GM12878 (cell line): Measurements from ENCODE around the gene COL27A1. TPM values are rescaled to one million over a fixed set of nuclear protein-coding genes. Genes with fewer than 3 reads are reported as not detected.

Source experiments
- ATAC-seq: fragments of 200-7000 bp; cut with Tn5 transposase; 3 replicates; pipeline ENCODE4 v1.9.1; 2020; ENCODE audit warnings: mild to moderate bottlenecking, moderate library complexity
- BruUV-seq: library from RNA; stranded (reverse); fragments of 400-500 nt; replicated peaks from 2 replicates; lab custom pipeline; 2021; lab: Mats Ljungman, UMichigan
- CTCF ChIA-PET: fragments of 300-600 bp; sonication (Branson Sonifier 250); formaldehyde crosslinking; extraction: SDS; loops from one replicate; lab custom pipeline; 2021; ENCODE audit warnings: inconsistent platforms; lab: Yijun Ruan, JAX
- POLR2A ChIA-PET: fragments of 350-600 bp; formaldehyde crosslinking; extraction: SDS; loops from one replicate; lab custom pipeline; 2021; ENCODE audit warnings: inconsistent platforms; lab: Charles Lee
- RAD21 ChIA-PET: fragments of 300-600 bp; sonication (Branson Sonifier 250); formaldehyde crosslinking; loops from one replicate; lab custom pipeline; 2023; ENCODE audit warnings: antibody characterized with exemption; ENCODE audit not compliant: unreplicated experiment; lab: Charles Lee
- SMC1A ChIA-PET: fragments of 300-600 bp; sonication (Branson Sonifier 250); formaldehyde crosslinking; loops from one replicate; lab custom pipeline; 2023; ENCODE audit not compliant: unreplicated experiment, uncharacterized antibody; lab: Charles Lee
- DNase-seq: peaks from one replicate; pipeline ENCODE4 v3.0.0-alpha.2; 2011; ENCODE audit warnings: low read depth, low spot score
- FAIRE-seq: peaks from 3 replicates; lab custom pipeline; 2011; peaks lifted over from hg19 to GRCh38; lab: Jason Lieb, UNC
- H2AFZ ChIP-seq: 2 replicates; pipeline ENCODE4 v1.6.0; 2011; ENCODE audit warnings: low read depth, low read length, control low read depth; ENCODE audit not compliant: control insufficient read depth
- H3K27ac ChIP-seq: 2 replicates; pipeline ENCODE4 v1.5.1; 2011; ENCODE audit warnings: control low read depth; ENCODE audit not compliant: control insufficient read depth, insufficient read depth
- H3K27me3 ChIP-seq, 2 experiments: replicated peaks in 1 of 2; 2 replicates each; pipeline versions ENCODE4 v1.6.0 to v1.6.1; 2011; ENCODE audit warnings: low read length in 1 of 2; ENCODE audit not compliant: control insufficient read depth in 2 of 2, insufficient read depth in 2 of 2
- H3K36me3 ChIP-seq, 2 experiments: 2 replicates each; pipeline ENCODE4 v1.5.1; 2011; ENCODE audit warnings: low read length in 1 of 2; ENCODE audit not compliant: control insufficient read depth in 2 of 2, insufficient read depth in 2 of 2
- H3K4me1 ChIP-seq: 2 replicates; pipeline ENCODE4 v1.6.1; 2011; ENCODE audit warnings: mild to moderate bottlenecking, low read length, moderate library complexity, mixed read lengths; ENCODE audit not compliant: control insufficient read depth, insufficient read depth
- H3K4me2 ChIP-seq: 2 replicates; pipeline ENCODE4 v1.6.0; 2011; ENCODE audit warnings: control low read depth; ENCODE audit not compliant: control insufficient read depth, insufficient read depth
- H3K4me3 ChIP-seq: fragments of 200-600 bp; sonication (generic); 2 replicates; pipeline ENCODE4 v1.5.1; 2016
- H3K79me2 ChIP-seq: 2 replicates; pipeline ENCODE4 v1.6.0; 2011; ENCODE audit warnings: low read length; ENCODE audit not compliant: control insufficient read depth, insufficient read depth
- H3K9ac ChIP-seq: 2 replicates; pipeline ENCODE4 v1.8.0; 2011; ENCODE audit warnings: low read length, control low read depth, mixed read lengths; ENCODE audit not compliant: control insufficient read depth, insufficient read depth
- H3K9me3 ChIP-seq: replicated peaks from 3 replicates; pipeline ENCODE4 v1.5.1; 2011; ENCODE audit warnings: mild to moderate bottlenecking, low read length; ENCODE audit not compliant: control insufficient read depth, insufficient read depth
- H4K20me1 ChIP-seq: 2 replicates; pipeline ENCODE4 v1.6.0; 2011; ENCODE audit not compliant: control insufficient read depth, insufficient read depth
- BCLAF1 ChIP-seq: fragments of 450-650 bp; IDR thresholded peaks from 2 replicates; pipeline ENCODE4 v1.6.1; 2017; ENCODE audit warnings: antibody characterized with exemption, mild to moderate bottlenecking, moderate library complexity
- E4F1 ChIP-seq: fragments of 450-650 bp; IDR thresholded peaks from 2 replicates; pipeline ENCODE4 v1.6.1; 2018; ENCODE audit warnings: borderline replicate concordance, mild to moderate bottlenecking; ENCODE audit not compliant: partially characterized antibody
- HCFC1 ChIP-seq: fragments of 150-350 bp; IDR thresholded peaks from 2 replicates; pipeline ENCODE4 v1.6.1; 2014; ENCODE audit warnings: low read length
- PRDM15 ChIP-seq: fragments of 450-650 bp; formaldehyde crosslinking; IDR thresholded peaks from 2 replicates; pipeline ENCODE4 v1.4.0; 2020; ENCODE audit warnings: mild to moderate bottlenecking, moderate library complexity
- RELA ChIP-seq: fragments of 450-650 bp; IDR thresholded peaks from 2 replicates; pipeline ENCODE4 v1.8.0; 2014; ENCODE audit warnings: borderline replicate concordance; ENCODE audit not compliant: partially characterized antibody
- ZBED1 ChIP-seq: IDR thresholded peaks from 2 replicates; pipeline ENCODE4 v1.6.1; 2016; ENCODE audit warnings: borderline replicate concordance
- ZNF592 ChIP-seq: fragments of 450-650 bp; IDR thresholded peaks from 2 replicates; pipeline ENCODE4 v1.6.1; 2017; ENCODE audit warnings: mild to moderate bottlenecking, moderate library complexity
- WGBS: methylation state at CpG from one replicate; pipeline ENCODE4 v1.1.6; 2016; ENCODE audit warnings: low lambda C conversion rate; ENCODE audit not compliant: insufficient replicate concordance, insufficient coverage; ENCODE audit errors: missing lambda C conversion rate; 5-methylcytosine and 5-hydroxymethylcytosine counted together
- in situ Hi-C: fragments of 300-500 bp; cut with MboI; formaldehyde crosslinking; loops from 9 replicates; pipeline ENCODE4 v1.14.3; 2018; ENCODE audit warnings: mixed read lengths
- intact Hi-C: fragments of 100-400 bp; cut with micrococcal nuclease; formaldehyde crosslinking; loops from one replicate; pipeline ENCODE4 v1.14.2; 2022; ENCODE audit not compliant: unreplicated experiment
- polyA plus RNA-seq, 11 experiments: library from polyadenylated mRNA; depleted of rRNA in 4 of 11; unstranded in 6 of 11; stranded (reverse) in 5 of 11; fragments of >200 nt; fragmentation: Nextera tagmentation in 4 of 11; fragmentation: Illumina TruSeq in 1 of 11; extraction: Ambion mirVana in 4 of 11; extraction: Trizol in 1 of 11; gene quantifications; 1 replicate in 1 of 11; 2 replicates in 10 of 11; pipeline versions ENCODE4 v1.2.1 to v1.2.3, GENCODE V29; 2011 to 2016; ENCODE audit warnings: inconsistent platforms in 2 of 11, missing spikeins in 2 of 11, low read depth in 1 of 11
- total RNA-seq, 4 experiments: library from RNA; depleted of rRNA in 3 of 4; stranded (reverse); fragments of >200 nt in 3 of 4; fragmentation: Illumina TruSeq in 1 of 4; extraction: Trizol in 1 of 4; gene quantifications; 2 replicates each; pipeline versions ENCODE4 v1.2.1 to v1.2.3, GENCODE V29; 2013 to 2021

Gene COL27A1
- total and polyA plus RNA-seq, 10 of the 15 experiments (the other 5 are each of a cell fraction or from before 2014, with no cell fraction given) = 0.10 TPM; not detected in 9

- H3K79me2 ChIP-seq = no peaks in the 10 kb centered on the region
- CTCF ChIA-PET = no interaction called here
- no peak overlapping the region for H3K27ac ChIP-seq
- H3K4me1 ChIP-seq = no peaks in the 10 kb centered on the region
- in situ Hi-C loops (no loop called here), intact Hi-C loops (no loop called here)
- 0 out of 2 replicates have a peak, but pooled peaks cover 3% of the 10 kb centered on the region for H4K20me1 ChIP-seq
- RAD21 ChIA-PET = interaction anchor here (1.1 kb wide), 1 partner anchor 12 kb away, joined by 3 read pairs; no protein-coding TSS in a partner anchor
- no peak overlapping the region for H3K9ac ChIP-seq
- H3K36me3 ChIP-seq = no peaks in the 10 kb centered on the region
- H2AFZ ChIP-seq = no peak overlapping the region
- ATAC-seq (no peak), DNase-seq (no peak), FAIRE-seq (no peak)
- SMC1A ChIA-PET = interaction anchor here (0.6 kb wide), 1 partner anchor 199 kb away, joined by 3 read pairs; no protein-coding TSS in a partner anchor
- no peak overlapping the region for H3K4me3 ChIP-seq
- no peaks in the 10 kb centered on the region for H3K9me3 ChIP-seq
- POLR2A ChIA-PET = no interaction called here
- peaks cover 0 to 8% of the 10 kb centered on the region in 2 experiments; a peak in 2 of 4 replicates for H3K27me3 ChIP-seq
- WGBS = 31% methylated on average over 4 of the region's 4 CpGs
- no TSS peak for BruUV-seq
- no peak overlapping the region for H3K4me2 ChIP-seq
- TF ChIP-seq PRDM15 (CRISPR knock-in tag) = no peak
- no peak for TF ChIP-seq ZBED1
- no peak for TF ChIP-seq ZNF592
- no peak for TF ChIP-seq BCLAF1
- no peak for TF ChIP-seq E4F1
- no peak for TF ChIP-seq RELA
- TF ChIP-seq HCFC1 = no peak
Measured at GRCh38 chr9:114303977-114304376, 148.6 kb downstream of the COL27A1 start.
